H9 (cell line): ENCODE data around the gene NDUFA6. TPM values are rescaled to one million over a fixed set of nuclear protein-coding genes. Genes with fewer than 3 reads are reported as not detected.
"Not testable (repeated sequence)": the region's sequence is repeated elsewhere in the genome, so short reads cannot be mapped to it uniquely, and the experiment has no call there.

ENCODE experiments used
- DNase-seq: peaks from one replicate; pipeline ENCODE4 v3.0.0-alpha.2; 2017
- H2AFZ ChIP-seq: one replicate; pipeline ENCODE4 v1.6.1; 2013; ENCODE audit warnings: mild to moderate bottlenecking, low read length, control low read depth, moderate library complexity
- H2AK5ac ChIP-seq: 2 replicates; pipeline ENCODE4 v1.6.1; 2013; ENCODE audit warnings: low read length, control low read depth, mixed read lengths; ENCODE audit not compliant: insufficient read length
- H2BK120ac ChIP-seq: one replicate; pipeline ENCODE4 v1.6.1; 2013; ENCODE audit warnings: low read depth, mild to moderate bottlenecking, low read length, control low read depth, inconsistent platforms; ENCODE audit not compliant: poor library complexity, severe bottlenecking
- H2BK12ac ChIP-seq: 2 replicates; pipeline ENCODE4 v1.6.1; 2013; ENCODE audit warnings: low read length, control low read depth, mixed read lengths, low read depth; ENCODE audit not compliant: insufficient read length
- H2BK15ac ChIP-seq: 2 replicates; pipeline ENCODE4 v1.6.1; 2013; ENCODE audit warnings: low read depth, low read length, control low read depth
- H2BK20ac ChIP-seq: one replicate; pipeline ENCODE4 v1.6.1; 2013; ENCODE audit warnings: low read depth, mild to moderate bottlenecking, low read length, control low read depth, inconsistent platforms; ENCODE audit not compliant: poor library complexity, severe bottlenecking
- H2BK5ac ChIP-seq: 2 replicates; pipeline ENCODE4 v1.6.1; 2013; ENCODE audit warnings: low read length, control low read depth, mixed read lengths; ENCODE audit not compliant: insufficient read length
- H3K14ac ChIP-seq: 2 replicates; pipeline ENCODE4 v1.6.1; 2013; ENCODE audit warnings: low read length, control low read depth; ENCODE audit not compliant: insufficient read depth
- H3K18ac ChIP-seq: 2 replicates; pipeline ENCODE4 v1.6.1; 2013; ENCODE audit warnings: low read depth, mild to moderate bottlenecking, mixed read lengths, low read length, control low read depth; ENCODE audit not compliant: insufficient read length
- H3K23ac ChIP-seq: 2 replicates; pipeline ENCODE4 v1.6.1; 2013; ENCODE audit warnings: low read length, control low read depth, mixed read lengths, low read depth; ENCODE audit not compliant: insufficient read length
- H3K23me2 ChIP-seq: 2 replicates; pipeline ENCODE4 v1.6.1; 2013; ENCODE audit warnings: low read depth, mild to moderate bottlenecking, mixed read lengths, low read length, control low read depth; ENCODE audit not compliant: insufficient read length, poor library complexity, severe bottlenecking
- H3K27ac ChIP-seq: 2 replicates; pipeline ENCODE4 v1.5.1; 2013; ENCODE audit warnings: low read length, control low read depth, mixed read lengths, low read depth; ENCODE audit not compliant: insufficient read length
- H3K27me3 ChIP-seq: 2 replicates; pipeline ENCODE4 v1.6.1; 2013; ENCODE audit warnings: low read length, control low read depth, inconsistent platforms; ENCODE audit not compliant: insufficient read depth
- H3K4ac ChIP-seq: 2 replicates; pipeline ENCODE4 v1.6.1; 2013; ENCODE audit warnings: low read depth, mild to moderate bottlenecking, control low read depth, inconsistent platforms, low read length, moderate library complexity
- H3K4me1 ChIP-seq: 2 replicates; pipeline ENCODE4 v1.6.1; 2013; ENCODE audit warnings: low read length, control low read depth, inconsistent platforms; ENCODE audit not compliant: insufficient read depth
- H3K4me2 ChIP-seq: 2 replicates; pipeline ENCODE4 v1.6.1; 2013; ENCODE audit warnings: low read length, control low read depth, mixed read lengths; ENCODE audit not compliant: insufficient read length, insufficient read depth
- H3K56ac ChIP-seq: 2 replicates; pipeline ENCODE4 v1.6.1; 2013; ENCODE audit warnings: low read depth, mild to moderate bottlenecking, mixed read lengths, low read length, control low read depth; ENCODE audit not compliant: insufficient read length
- H3K79me1 ChIP-seq: 2 replicates; pipeline ENCODE4 v1.6.1; 2013; ENCODE audit warnings: low read depth, mild to moderate bottlenecking, moderate library complexity, low read length, control low read depth, inconsistent platforms; ENCODE audit not compliant: insufficient read depth, poor library complexity, severe bottlenecking
- H3K79me2 ChIP-seq: 2 replicates; pipeline ENCODE4 v1.6.1; 2013; ENCODE audit warnings: low read length, control low read depth, inconsistent platforms; ENCODE audit not compliant: insufficient read depth
- H3K9ac ChIP-seq: 2 replicates; pipeline ENCODE4 v1.6.1; 2013; ENCODE audit warnings: low read length, control low read depth, mixed read lengths; ENCODE audit not compliant: insufficient read length; ENCODE audit errors: extremely low read depth
- H3K9me3 ChIP-seq: one replicate; pipeline ENCODE4 v1.6.1; 2013; ENCODE audit warnings: low read depth, low read length, inconsistent platforms; ENCODE audit not compliant: control insufficient read depth
- H3T11ph ChIP-seq: one replicate; pipeline ENCODE4 v1.6.1; 2013; ENCODE audit warnings: mild to moderate bottlenecking, low read length, control low read depth, inconsistent platforms
- H4K20me1 ChIP-seq: one replicate; pipeline ENCODE4 v1.6.1; 2013; ENCODE audit not compliant: control insufficient read depth, insufficient read length, insufficient read depth
- H4K5ac ChIP-seq: 2 replicates; pipeline ENCODE4 v1.6.1; 2013; ENCODE audit warnings: low read depth, mild to moderate bottlenecking, mixed read lengths, low read length, control low read depth; ENCODE audit not compliant: insufficient read length
- H4K8ac ChIP-seq: replicated peaks from 2 replicates; pipeline ENCODE4 v1.6.1; 2013; ENCODE audit warnings: low read length, control low read depth, mixed read lengths, low read depth; ENCODE audit not compliant: insufficient read length
- H4K91ac ChIP-seq: 2 replicates; pipeline ENCODE4 v1.6.1; 2013; ENCODE audit warnings: low read depth, mild to moderate bottlenecking, moderate library complexity, mixed read lengths, low read length, control low read depth; ENCODE audit not compliant: insufficient read length
- H3K27ac Mint-ChIP-seq, 3 experiments: 2 replicates in 2 of 3; 3 replicates in 1 of 3; pipeline ENCODE4 v1.8.0; 2020 to 2021; ENCODE audit warnings: mixed read lengths in 3 of 3, mild to moderate bottlenecking in 1 of 3, moderate library complexity in 1 of 3
- H3K27me3 Mint-ChIP-seq: 2 replicates; pipeline ENCODE4 v1.8.0; 2021; ENCODE audit warnings: low read depth, mild to moderate bottlenecking, moderate library complexity, mixed read lengths
- H3K36me3 Mint-ChIP-seq, 3 experiments: 2 replicates in 2 of 3; 3 replicates in 1 of 3; pipeline ENCODE4 v1.8.0; 2020 to 2021; ENCODE audit warnings: low read depth in 3 of 3, mixed read lengths in 3 of 3; ENCODE audit not compliant: insufficient read depth in 1 of 3
- H3K4me1 Mint-ChIP-seq, 2 experiments: 2 replicates each; pipeline ENCODE4 v1.8.0; 2020; ENCODE audit warnings: mixed read lengths in 2 of 2
- H3K4me3 Mint-ChIP-seq, 2 experiments: 2 replicates in 1 of 2; 3 replicates in 1 of 2; pipeline ENCODE4 v1.8.0; 2020 to 2021; ENCODE audit warnings: mild to moderate bottlenecking in 2 of 2, mixed read lengths in 2 of 2, moderate library complexity in 1 of 2
- H3K9me3 Mint-ChIP-seq, 2 experiments: 2 replicates in 1 of 2; 3 replicates in 1 of 2; pipeline ENCODE4 v1.8.0; 2020; ENCODE audit warnings: mild to moderate bottlenecking in 2 of 2, mixed read lengths in 2 of 2, moderate library complexity in 1 of 2
- CTCF ChIP-seq: fragments of 200-600 bp; sonication (generic); conservative IDR thresholded peaks from 3 replicates; pipeline ENCODE4 v1.8.0; 2021; ENCODE audit warnings: antibody characterized with exemption, mild to moderate bottlenecking
- WGBS: extraction: QIAGEN DNeasy Blood & Tissue Kit; methylation state at CpG from one replicate; pipeline ENCODE4 v1.1.7; 2013; ENCODE audit warnings: missing lambda C conversion rate, low lambda C conversion rate, mixed read lengths; ENCODE audit not compliant: insufficient read length; ENCODE audit errors: extremely low coverage; 5-methylcytosine and 5-hydroxymethylcytosine counted together
- long read RNA-seq: library from polyadenylated mRNA; unstranded; transcript quantifications from one replicate; pipeline ENCODE4 v2.0.0, GENCODE V29; 2020
- total RNA-seq: library from RNA; stranded (reverse); gene quantifications from 2 replicates; pipeline ENCODE4 v1.2.1, GENCODE V29; 2021

The NDUFA6 gene
- total RNA-seq = 91.7 and 102 TPM in 2 replicates
- long read RNA-seq, transcript NDUFA6-202 (3 exons, 1,256 nt) = major isoform, 126 of 128 reads
- long read RNA-seq, partial matches to known transcripts = 0 of 128 reads
- long read RNA-seq, other reads (novel, unspliced or antisense) = 2 of 128 reads

GRCh38 chr22:42090596-42091454 is at the start of gene NDUFA6:
NDUFA6 (minus strand) TSS chr22:42090772; CDS start chr22:42090744, 28 bp downstream.
- Histone ChIP-seq H3K4me2 (peak within 1 kb of the TSS; percentile 68), H2AFZ (no peak within 1 kb of the TSS), H4K91ac (no peak within 1 kb of the TSS), H3K56ac (no peak within 1 kb of the TSS), H3K27ac (no peak within 1 kb of the TSS), H2BK5ac (no peak within 1 kb of the TSS), H3K27me3 (no peaks in the 10 kb centered on the region), H4K5ac (peak within 1 kb of the TSS; percentile 69), H3K79me1 (peaks cover 3% of the 10 kb centered on the region), H3K23ac (no peak within 1 kb of the TSS), H3K4ac (no peak within 1 kb of the TSS; the same call in 1 of the 2 replicates), H3K9ac (peak within 1 kb of the TSS; percentile 93), H2BK120ac (no peak within 1 kb of the TSS), H3K79me2 (no peaks in the 10 kb centered on the region; the same call in 1 of the 2 replicates), H3K23me2 (peaks cover 6% of the 10 kb centered on the region), H2BK15ac (no peak within 1 kb of the TSS), H3T11ph (no peak within 1 kb of the TSS), H4K8ac (peak within 1 kb of the TSS; percentile 3), H4K20me1 (no peaks in the 10 kb centered on the region), H3K18ac (peak within 1 kb of the TSS; percentile 96), H3K4me1 (no peaks in the 10 kb centered on the region), H3K14ac (peak within 1 kb of the TSS; percentile 94), H2BK20ac (no peak within 1 kb of the TSS), H2AK5ac (no peak within 1 kb of the TSS), H3K9me3 (no peaks in the 10 kb centered on the region), H2BK12ac (no peak within 1 kb of the TSS)
- H3K4me1 Mint-ChIP-seq = peaks cover 4 to 15% of the 10 kb centered on the region in 2 experiments
- peak; percentile 100 for DNase-seq
- WGBS = no CpG with 5 or more reads among the region's 71 CpGs
- peaks cover 16% of the 10 kb centered on the region for H3K27me3 Mint-ChIP-seq
- peak within 1 kb of the TSS; percentile 94 to 99 (median 98) for H3K27ac Mint-ChIP-seq
- peak within 1 kb of the TSS; percentile 95 to 96 for H3K4me3 Mint-ChIP-seq
- peaks cover 9 to 11% of the 10 kb centered on the region in 2 experiments; a peak in 4 of 5 replicates for H3K9me3 Mint-ChIP-seq
- TF ChIP-seq CTCF = peak; percentile 96
- H3K36me3 Mint-ChIP-seq = peaks cover 26 to 31% (median 30%) of the 10 kb centered on the region in 3 experiments

GRCh38 chr22:42140153-42140552 is 49.6 kb upstream of the NDUFA6 start:
- not testable (repeated sequence) for H3K9ac ChIP-seq, H2AFZ ChIP-seq, H3K9me3 Mint-ChIP-seq, H3K27me3 ChIP-seq, H3K56ac ChIP-seq, H4K20me1 ChIP-seq, H3K4ac ChIP-seq, H2BK15ac ChIP-seq, H3K4me1 ChIP-seq, H3K27ac ChIP-seq, H2BK120ac ChIP-seq, H2BK5ac ChIP-seq, H3K27ac Mint-ChIP-seq, H4K8ac ChIP-seq, H3K4me2 ChIP-seq, H3K23ac ChIP-seq, H3K27me3 Mint-ChIP-seq, H3K9me3 ChIP-seq, H3T11ph ChIP-seq, H2BK12ac ChIP-seq, H2AK5ac ChIP-seq, H3K14ac ChIP-seq, H3K4me1 Mint-ChIP-seq, H2BK20ac ChIP-seq, H3K23me2 ChIP-seq, DNase-seq, H3K4me3 Mint-ChIP-seq, H4K91ac ChIP-seq, H4K5ac ChIP-seq, H3K79me2 ChIP-seq, H3K79me1 ChIP-seq, H3K18ac ChIP-seq
- no CpG with 5 or more reads among the region's 17 CpGs for WGBS
- H3K36me3 Mint-ChIP-seq = peaks cover 8 to 23% (median 21%) of the 10 kb centered on the region in 3 experiments
